A549 (cell line): ENCODE results near the gene ENO1.
A peak's percentile ranks its signal among the peaks of the same experiment; 100 is the strongest.

Experiments used
- BHLHE40 ChIP-seq: IDR thresholded peaks from 2 replicates; pipeline ENCODE4 v1.6.1; 2012; ENCODE audit warnings: low read depth, low read length, inconsistent platforms
- CTCF ChIP-seq: fragments of >200 bp; sonication (Bioruptor Twin); formaldehyde crosslinking; IDR thresholded peaks from 3 replicates; pipeline ENCODE4 v1.5.1; 2016
- EP300 ChIP-seq, 2 experiments: fragments of >200 bp; sonication (Bioruptor Twin); formaldehyde crosslinking; IDR thresholded peaks; 2 replicates in 1 of 2; 3 replicates in 1 of 2; pipeline ENCODE4 v1.6.1; 2016 to 2017
- ESRRA ChIP-seq: fragments of 150-350 bp; IDR thresholded peaks from 2 replicates; pipeline ENCODE4 v1.6.1; 2014; ENCODE audit warnings: mild to moderate bottlenecking, low read length, borderline replicate concordance
- FOSL2 ChIP-seq, 2 experiments: fragments of 450-650 bp in 1 of 2; fragments of >200 bp in 1 of 2; sonication (Bioruptor Twin) in 1 of 2; formaldehyde crosslinking; IDR thresholded peaks; 2 replicates each; pipeline versions ENCODE4 v1.5.0 to v1.6.1; 2016 to 2020; ENCODE audit warnings: mild to moderate bottlenecking in 1 of 2, moderate library complexity in 1 of 2
- MAFK ChIP-seq: fragments of 450-650 bp; IDR thresholded peaks from 2 replicates; pipeline ENCODE4 v1.6.1; 2014; ENCODE audit not compliant: partially characterized antibody
- NFE2L2 ChIP-seq: fragments of 150-350 bp; conservative IDR thresholded peaks from 2 replicates; pipeline ENCODE4 v1.6.1; 2014; ENCODE audit warnings: low read length
- POLR2A ChIP-seq: IDR thresholded peaks from 2 replicates; pipeline ENCODE4 v1.6.1; 2012; ENCODE audit warnings: mild to moderate bottlenecking, low read length
- RAD21 ChIP-seq, 2 experiments: fragments of >200 bp in 1 of 2; sonication (Bioruptor Twin) in 1 of 2; formaldehyde crosslinking in 1 of 2; IDR thresholded peaks in 1 of 2; conservative IDR thresholded peaks in 1 of 2; 2 replicates in 1 of 2; 3 replicates in 1 of 2; pipeline ENCODE4 v1.6.1; 2012 to 2018; ENCODE audit warnings: inconsistent platforms in 1 of 2
- RFX5 ChIP-seq: fragments of 450-650 bp; IDR thresholded peaks from 2 replicates; pipeline ENCODE4 v1.7.1; 2014; ENCODE audit warnings: antibody characterized with exemption, mild to moderate bottlenecking, moderate library complexity
- TFCP2L1 ChIP-seq: fragments of 250-450 bp; sonication (Bioruptor Pico); IDR thresholded peaks from 2 replicates; pipeline ENCODE4 v1.5.0; 2021; ENCODE audit warnings: mild to moderate bottlenecking
- TP53 ChIP-seq: fragments of 250-450 bp; sonication (Bioruptor Pico); IDR thresholded peaks from 2 replicates; pipeline ENCODE4 v1.5.0; 2021; ENCODE audit warnings: mild to moderate bottlenecking, moderate library complexity
- ZC3H11A ChIP-seq: fragments of 450-650 bp; IDR thresholded peaks from 2 replicates; pipeline ENCODE4 v1.6.1; 2014; ENCODE audit warnings: antibody characterized with exemption, mild to moderate bottlenecking
- TF ChIP-seq, protein P1 (sequence below): IDR thresholded peaks from 2 replicates; pipeline ENCODE4 v1.6.1; 2012

DNA sequence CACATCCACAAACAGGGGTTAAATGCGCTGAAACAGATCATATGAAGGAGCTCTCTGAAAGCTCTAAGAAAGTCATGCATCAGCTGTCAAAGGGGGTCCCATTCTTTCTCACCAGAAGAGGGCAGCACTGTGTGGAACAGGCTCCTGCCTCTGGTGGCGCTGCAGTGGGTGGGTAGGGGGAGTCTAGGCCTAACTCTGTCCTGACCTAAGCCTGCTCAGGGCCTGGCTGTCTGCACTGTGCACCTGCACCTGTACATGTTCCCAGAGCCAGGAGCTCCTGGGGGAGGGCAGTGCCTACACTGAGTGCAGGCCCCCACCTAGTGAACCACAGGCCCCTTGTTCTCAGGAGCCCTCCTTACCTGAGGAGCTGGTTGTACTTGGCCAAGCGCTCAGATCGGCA lies 16.0 kb downstream of the ENO1 start:
- no peak for TF ChIP-seq BHLHE40
- TF ChIP-seq CTCF = peak; percentile 48
- no peak for TF ChIP-seq EP300 (IDR thresholded peaks at IDR 0.05)
- peak in 1 of 2 experiments; percentile 17; a peak in 2 of 5 replicates for TF ChIP-seq RAD21 (conservative IDR thresholded peaks at IDR 0.05 in 1 of 2, IDR thresholded peaks at IDR 0.05 in 1 of 2)
- TF ChIP-seq POLR2A = no peak
- TF ChIP-seq RFX5 = no peak
- no peak for TF ChIP-seq ZC3H11A
- TF ChIP-seq MAFK = no peak
- TF ChIP-seq ESRRA = no peak
- TF ChIP-seq, protein P1, sequence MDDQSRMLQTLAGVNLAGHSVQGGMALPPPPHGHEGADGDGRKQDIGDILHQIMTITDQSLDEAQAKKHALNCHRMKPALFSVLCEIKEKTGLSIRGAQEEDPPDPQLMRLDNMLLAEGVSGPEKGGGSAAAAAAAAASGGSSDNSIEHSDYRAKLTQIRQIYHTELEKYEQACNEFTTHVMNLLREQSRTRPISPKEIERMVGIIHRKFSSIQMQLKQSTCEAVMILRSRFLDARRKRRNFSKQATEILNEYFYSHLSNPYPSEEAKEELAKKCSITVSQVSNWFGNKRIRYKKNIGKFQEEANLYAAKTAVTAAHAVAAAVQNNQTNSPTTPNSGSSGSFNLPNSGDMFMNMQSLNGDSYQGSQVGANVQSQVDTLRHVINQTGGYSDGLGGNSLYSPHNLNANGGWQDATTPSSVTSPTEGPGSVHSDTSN = no peak
- TF ChIP-seq TP53 (CRISPR knock-in tag) = no peak
- no peak for TF ChIP-seq FOSL2 (IDR thresholded peaks at IDR 0.05)
- TF ChIP-seq FOSL2 (CRISPR knock-in tag; IDR thresholded peaks at IDR 0.05) = no peak
- TF ChIP-seq NFE2L2 = no peak
- TF ChIP-seq TFCP2L1 = no peak
